Breast epithelium (tissue), 3 donors: ENCODE data around the gene GPR157.

Experiments used
- POLR2A ChIP-seq: fragments of 450-650 bp; IDR thresholded peaks from one replicate; pipeline ENCODE4 v1.6.1; 2016; ENCODE audit warnings: antibody characterized with exemption, mild to moderate bottlenecking, moderate library complexity
- POLR2AphosphoS5 ChIP-seq, 3 donors: sonication (generic); formaldehyde crosslinking; IDR thresholded peaks; one replicate each; pipeline ENCODE4 v1.6.1; 2017; ENCODE audit warnings: antibody characterized with exemption in 3 of 3
- TF ChIP-seq, protein P1 (sequence below), 3 donors: fragments of 450-650 bp; IDR thresholded peaks; one replicate each; pipeline ENCODE4 v1.5.1; 2016 to 2017; ENCODE audit warnings: antibody characterized with exemption in 3 of 3, mild to moderate bottlenecking in 3 of 3, moderate library complexity in 3 of 3

DNA sequence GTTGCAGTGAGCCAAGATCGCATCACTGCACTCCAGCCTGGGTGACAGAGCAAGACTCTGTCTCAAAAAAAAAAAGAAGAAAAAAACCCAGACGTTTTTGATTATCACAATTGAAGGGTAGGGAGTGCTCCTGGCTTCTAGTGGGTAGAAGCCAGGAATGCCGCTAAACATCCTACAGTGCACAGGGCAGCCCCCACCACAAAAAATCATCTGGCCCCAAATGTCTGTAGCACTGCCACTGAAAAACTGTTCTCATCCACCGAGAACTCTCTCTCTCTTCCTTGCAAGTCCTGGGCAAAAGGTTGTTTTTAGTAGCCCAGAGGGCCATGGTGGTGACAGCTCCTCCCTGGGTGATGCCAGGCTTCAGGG lies 35.6 kb upstream of the GPR157 start:
- TF ChIP-seq, protein P1, sequence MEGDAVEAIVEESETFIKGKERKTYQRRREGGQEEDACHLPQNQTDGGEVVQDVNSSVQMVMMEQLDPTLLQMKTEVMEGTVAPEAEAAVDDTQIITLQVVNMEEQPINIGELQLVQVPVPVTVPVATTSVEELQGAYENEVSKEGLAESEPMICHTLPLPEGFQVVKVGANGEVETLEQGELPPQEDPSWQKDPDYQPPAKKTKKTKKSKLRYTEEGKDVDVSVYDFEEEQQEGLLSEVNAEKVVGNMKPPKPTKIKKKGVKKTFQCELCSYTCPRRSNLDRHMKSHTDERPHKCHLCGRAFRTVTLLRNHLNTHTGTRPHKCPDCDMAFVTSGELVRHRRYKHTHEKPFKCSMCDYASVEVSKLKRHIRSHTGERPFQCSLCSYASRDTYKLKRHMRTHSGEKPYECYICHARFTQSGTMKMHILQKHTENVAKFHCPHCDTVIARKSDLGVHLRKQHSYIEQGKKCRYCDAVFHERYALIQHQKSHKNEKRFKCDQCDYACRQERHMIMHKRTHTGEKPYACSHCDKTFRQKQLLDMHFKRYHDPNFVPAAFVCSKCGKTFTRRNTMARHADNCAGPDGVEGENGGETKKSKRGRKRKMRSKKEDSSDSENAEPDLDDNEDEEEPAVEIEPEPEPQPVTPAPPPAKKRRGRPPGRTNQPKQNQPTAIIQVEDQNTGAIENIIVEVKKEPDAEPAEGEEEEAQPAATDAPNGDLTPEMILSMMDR (IDR thresholded peaks at IDR 0.05), result no peak
- TF ChIP-seq POLR2AphosphoS5 (IDR thresholded peaks at IDR 0.05), result no peak
- TF ChIP-seq POLR2A, result no peak
